GM21447 (cell line): ENCODE data around the gene TRIO.

ENCODE experiments used
- ATAC-seq: cut with Tn5 transposase; IDR thresholded peaks from one replicate; pipeline ENCODE4 v1.9.1; 2021; ENCODE audit not compliant: unreplicated experiment

TRIO gene

DNA sequence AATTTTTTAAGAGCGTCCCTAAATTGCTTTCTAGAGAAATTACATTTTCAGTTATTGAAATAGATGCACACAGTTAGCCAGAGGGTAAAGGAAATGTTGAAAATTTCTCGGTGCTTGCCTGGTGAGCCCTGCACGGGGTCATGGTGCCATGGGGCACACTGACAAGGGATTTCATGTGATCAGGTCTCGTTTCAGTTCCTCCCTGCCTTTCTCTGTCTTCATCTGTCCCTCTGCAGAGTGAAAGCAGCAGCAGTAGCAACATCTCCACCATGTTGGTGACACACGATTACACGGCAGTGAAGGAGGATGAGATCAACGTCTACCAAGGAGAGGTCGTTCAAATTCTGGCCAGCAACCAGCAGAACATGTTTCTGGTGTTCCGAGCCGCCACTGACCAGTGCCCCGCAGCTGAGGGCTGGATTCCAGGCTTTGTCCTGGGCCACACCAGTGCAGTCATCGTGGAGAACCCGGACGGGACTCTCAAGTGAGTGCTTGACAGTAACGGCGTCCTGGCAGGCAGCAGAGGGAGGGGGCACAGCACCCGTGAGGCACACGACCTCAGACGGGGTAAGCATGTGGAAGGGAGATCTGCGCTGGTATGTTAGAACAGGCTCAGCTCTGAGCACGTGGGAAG lies 349.3 kb downstream of the TRIO start:
- ATAC-seq = no peak

DNA sequence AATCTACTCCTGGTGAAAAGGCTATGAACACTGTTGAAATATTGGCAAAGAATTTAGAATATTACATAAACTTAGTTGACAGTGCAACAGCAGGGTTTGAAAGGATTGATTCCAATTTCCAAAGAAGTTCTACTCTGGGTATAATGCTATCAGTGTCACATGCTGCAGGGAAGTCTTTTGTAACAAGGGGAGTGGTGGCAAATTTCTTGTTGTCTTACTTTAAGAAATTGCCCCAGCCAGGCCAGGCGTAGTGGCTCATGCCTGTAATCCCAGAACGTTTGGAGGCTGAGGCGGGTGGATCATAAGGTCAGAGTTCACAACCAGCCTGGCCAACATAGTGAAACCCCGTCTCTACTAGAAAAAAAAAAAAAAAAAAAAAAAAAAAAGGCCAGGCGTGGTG lies 352.2 kb downstream of the TRIO start:
- no peak for ATAC-seq

DNA sequence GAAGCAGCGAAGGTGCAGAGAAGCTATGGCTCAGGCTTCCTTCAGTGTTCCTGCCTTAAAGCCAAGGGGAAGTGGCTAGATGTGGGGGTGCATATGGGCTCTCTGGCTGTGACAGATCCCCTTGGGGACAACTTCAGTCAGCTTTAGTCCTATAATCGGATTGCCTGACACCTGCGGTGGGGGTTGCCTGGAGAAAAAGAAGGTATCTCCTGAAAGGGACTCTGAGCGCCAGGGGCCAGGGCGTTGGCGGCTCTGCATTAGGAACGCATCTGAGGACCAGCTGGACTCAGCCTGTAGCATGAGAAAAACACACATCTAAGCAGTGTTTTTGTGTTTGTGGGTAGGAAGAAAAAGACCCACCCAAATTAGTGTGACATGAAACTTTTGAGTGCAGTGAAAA lies 354.2 kb downstream of the TRIO start:
- no peak for ATAC-seq

DNA sequence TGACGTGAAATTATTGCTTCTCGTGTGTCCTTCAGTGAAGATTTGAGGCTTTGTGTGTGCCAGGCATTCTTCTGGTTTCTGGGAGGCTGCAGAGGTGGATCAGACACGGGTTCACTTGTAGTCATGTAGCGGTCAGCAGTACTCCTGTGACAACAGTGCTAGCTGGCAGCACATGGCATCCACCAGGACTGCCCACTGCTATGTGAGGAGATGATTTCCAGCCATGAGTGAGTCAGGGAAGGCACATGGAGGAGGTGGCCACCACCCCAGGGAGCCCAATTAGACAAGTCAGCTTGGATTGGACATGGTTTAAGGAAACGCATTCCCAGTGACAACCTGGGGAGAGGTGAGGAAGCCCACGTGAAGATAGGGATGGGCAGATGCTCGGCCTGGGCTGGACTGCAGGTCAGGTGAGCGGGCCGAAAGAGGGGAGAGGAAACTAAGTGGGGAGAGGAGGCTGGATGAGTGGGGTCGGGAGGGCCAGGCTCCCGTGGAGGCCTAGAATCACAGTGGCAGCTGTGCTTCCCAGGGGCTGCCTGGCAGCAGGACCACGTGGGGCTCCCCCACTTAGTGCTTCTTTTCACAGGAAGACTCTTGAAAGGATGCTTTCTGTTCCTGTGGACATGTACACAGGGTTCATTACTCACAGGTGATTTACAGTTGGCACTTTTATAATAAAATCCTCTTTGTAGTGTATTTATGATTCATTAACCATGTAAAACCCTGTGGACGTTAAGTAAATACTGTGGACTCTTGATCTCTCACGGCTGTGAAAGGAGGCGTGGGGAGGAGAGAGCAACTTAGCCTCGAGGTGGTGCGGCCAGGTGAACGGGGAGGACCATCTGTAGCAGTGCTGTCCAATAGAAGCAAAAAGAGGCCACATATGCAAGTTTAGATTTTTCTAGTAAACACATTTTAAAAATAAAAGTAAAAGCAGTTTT lies 358.5 kb downstream of the TRIO start:
- ATAC-seq = no peak

DNA sequence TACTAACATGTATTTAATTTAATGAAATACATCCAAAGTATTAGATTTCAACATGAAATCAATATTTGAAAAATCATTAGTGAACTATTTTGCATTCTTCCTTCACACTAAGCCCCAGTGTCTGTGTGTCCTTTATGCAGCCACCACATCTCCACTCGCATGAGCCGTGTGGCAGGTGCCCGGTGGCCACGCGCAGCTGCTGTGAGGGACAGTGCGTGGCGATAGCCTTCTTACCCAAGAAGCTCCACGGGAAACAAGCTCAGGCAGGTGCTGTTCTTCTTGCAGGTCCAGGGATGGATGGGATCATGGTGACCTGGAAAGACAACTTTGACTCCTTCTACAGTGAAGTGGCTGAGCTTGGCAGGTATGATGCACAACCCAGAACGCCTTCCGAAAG lies 359.1 kb downstream of the TRIO start:
- no peak for ATAC-seq

DNA sequence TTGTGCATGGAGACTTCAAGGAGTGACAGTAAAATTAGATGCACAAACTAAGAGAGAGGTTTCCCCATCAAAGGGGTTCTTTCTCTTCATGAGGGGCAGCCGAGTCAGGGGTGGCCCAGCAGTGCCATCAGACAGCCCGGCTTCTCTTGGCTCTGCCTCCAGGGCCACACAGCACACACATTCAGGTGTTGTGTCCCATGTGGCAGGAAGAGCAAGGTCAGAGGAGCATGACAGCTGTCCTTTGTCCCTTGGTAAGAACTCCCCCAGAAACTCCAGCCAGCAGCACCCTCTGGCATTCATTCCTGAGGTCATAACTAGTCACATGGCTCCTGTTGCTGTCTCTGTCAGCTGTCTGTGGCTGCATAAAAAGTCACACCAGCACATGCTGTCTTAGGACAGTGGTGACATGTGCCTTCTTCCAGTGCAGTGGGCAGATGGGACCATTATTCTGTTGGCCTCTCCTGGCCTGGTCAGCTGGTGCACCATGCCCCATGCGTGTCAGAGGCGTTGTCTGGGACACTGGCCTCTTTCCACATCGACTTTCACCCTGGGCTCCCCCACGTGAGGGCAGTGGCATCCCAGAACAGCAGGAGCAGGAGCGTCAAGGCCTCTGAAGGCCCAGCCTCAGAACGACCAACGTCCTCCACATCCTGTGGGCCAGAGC lies 360.0 kb downstream of the TRIO start:
- no peak for ATAC-seq

DNA sequence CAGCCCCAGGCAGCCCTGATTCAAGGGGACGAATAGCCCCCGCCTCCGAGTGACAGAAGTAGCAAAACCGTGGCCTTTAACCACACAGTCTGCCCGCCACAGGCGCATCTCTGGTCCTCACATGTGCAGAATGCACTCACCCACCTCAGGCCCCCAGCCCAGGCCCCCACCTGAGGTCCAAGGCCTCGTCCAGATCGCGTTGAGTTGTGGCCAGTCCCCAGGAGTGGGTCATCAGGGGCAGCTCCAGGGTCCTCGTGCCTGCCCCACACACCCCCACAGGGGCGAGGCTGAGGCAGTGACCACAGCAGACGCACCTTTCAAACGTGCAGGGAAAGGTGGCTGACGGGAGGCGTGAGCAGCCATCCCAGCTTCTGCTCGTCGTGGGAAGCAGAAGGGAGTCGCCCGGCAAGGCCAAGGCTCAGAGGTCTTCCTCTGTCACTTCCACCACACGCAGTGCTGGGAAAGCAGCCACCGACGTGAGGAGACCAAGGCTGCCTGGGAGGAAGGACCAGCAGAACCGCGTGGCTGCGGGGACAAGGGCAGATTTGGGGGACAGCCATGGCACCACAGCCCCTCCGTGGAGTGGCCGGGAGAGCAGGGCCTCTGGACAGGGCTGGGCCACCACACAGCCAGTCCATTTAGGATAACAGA lies 360.7 kb downstream of the TRIO start:
- ATAC-seq = no peak

DNA sequence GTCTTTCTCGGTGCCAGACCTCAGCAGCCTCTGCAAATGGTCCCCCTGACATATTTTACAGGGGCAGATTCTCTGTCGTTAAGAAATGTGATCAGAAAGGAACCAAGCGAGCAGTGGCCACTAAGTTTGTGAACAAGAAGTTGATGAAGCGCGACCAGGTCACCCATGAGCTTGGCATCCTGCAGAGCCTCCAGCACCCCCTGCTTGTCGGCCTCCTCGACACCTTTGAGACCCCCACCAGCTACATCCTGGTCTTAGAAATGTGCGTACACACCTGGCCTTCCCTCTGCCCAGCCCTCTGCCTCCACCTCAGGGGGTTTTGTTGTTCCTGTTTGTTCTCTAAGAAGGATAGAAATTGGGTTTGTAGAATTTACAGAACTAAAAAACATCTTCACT lies 361.2 kb downstream of the TRIO start:
- no peak for ATAC-seq

DNA sequence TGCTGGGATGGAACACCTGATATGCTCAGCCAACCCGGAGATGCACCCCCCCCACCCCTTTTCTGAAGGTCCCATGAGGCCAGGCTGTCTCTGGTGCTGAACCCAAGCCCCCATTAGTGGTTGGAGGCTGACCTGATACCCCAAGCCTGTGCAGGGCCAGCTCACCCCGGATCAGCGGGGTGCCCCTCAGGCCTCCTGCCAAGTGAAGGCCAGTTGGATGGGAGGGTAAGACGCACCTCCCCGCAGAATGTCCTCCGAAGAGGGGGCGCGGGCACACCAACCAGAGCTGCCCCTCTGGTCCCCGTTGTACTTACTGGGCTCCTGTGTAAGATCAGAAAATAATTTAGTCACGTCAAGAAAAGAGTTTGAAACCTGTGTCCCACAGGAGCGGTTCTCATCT lies 361.7 kb downstream of the TRIO start:
- ATAC-seq = no peak

DNA sequence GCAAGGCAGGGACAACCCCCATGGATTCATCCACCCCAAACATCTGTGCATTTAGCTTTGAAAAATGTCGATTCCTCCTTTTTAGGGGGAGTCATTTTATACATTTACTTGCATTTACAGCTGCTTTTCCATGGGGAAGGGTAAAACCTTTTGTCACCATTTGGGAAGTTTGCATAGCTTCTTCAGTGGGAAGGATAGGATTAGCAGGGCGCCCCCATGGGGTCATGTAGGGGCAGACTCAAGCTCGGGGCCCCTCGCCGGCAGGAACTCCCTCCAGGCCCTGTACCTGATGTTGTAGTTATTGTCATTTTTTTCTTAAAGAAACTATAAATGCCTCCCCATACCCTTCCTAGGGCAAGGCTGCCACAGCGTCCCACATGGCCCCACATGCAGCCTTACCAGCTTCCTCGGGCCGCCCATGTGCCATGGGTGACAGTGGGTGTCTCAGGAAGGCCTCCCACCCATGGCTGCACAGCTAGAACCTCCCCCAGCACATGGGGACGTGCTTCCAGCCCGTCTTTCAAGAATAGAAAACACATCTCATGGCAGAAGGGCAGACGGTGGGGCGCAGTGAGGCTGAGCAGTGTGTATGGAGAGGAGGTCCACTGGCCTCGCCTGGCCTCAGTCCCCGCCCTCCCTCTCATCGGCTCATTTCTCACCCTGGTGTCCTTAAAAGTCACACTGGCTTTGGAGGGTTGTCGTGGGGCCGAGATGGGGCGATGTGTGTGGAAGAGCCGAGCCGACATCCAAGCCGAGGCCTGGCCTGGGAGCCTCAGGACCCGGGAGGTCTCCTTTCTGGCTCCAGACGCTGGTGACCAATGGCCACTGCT lies 362.4 kb downstream of the TRIO start:
- no peak for ATAC-seq

DNA sequence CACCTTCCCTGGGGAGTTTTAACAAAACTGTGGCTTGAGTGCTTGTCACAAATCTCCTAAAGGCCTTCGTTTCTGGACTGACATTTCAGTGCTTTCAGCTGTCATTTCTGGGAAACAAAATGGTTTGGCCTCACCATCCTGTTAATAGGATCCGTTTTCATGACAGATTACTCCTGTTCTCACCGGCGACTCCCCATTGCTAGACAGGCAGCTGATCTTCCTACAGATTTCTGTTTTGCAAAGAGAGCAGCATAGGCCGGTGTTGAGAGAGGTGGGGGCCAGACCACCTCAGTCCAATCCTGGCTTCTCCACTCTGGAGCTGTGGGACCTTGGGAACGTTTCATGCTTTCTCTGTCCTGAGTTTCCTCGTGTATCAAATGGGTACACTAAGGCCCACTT lies 363.0 kb downstream of the TRIO start:
- ATAC-seq = no peak

DNA sequence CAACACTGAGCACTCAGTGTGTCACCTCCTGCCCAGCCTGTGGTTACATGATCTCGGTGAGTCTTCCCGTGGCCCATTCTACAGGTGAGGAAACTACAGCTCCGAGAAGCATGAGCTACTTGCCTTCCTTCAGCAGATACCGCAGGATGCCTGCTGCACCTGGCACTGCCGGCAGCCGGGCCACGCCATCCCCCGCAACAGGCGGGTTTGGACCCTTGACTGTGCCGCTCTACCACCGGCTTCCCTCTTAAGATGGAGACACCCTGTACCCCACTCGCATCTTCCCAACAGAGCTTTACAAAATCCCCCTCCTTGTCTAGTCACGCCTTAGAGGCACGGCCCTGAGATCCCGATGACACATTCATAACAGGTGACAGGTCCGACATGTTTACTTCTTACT lies 363.5 kb downstream of the TRIO start:
- no peak for ATAC-seq

DNA sequence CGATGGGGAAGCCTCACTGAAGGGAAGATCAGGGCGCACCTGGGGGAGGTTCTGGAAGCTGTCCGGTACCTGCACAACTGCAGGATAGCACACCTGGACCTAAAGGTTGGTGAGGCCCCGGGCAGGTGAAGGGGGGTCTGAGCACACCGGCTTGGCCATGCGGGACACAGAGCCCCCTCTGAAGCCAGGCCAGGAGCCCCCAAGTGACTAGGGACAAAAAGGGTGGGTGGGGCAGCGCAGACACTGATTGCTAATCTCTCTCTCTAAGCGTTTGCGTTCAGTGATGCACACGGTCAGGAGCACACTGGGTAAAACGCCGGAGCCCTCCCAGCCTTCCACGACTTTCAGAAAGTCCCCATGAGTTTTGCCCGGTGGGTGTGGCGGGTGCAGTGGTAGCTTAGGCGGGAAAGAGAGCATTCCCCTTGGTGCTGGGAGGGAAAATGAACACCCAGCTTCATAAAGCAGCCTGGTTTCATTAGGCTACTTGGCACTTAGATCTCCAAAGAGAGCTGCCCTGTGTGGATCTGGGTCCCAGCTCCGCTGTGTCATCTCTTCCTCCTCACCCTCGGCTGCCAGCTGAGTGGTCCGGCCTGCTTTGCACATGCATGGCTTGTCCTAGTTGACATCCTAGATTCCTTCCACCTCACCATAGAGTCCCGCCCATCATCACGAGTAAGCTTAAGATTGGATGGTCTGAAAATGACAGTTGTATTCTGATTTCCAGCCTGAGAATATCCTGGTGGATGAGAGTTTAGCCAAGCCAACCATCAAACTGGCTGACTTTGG lies 364.2 kb downstream of the TRIO start:
- no peak for ATAC-seq

DNA sequence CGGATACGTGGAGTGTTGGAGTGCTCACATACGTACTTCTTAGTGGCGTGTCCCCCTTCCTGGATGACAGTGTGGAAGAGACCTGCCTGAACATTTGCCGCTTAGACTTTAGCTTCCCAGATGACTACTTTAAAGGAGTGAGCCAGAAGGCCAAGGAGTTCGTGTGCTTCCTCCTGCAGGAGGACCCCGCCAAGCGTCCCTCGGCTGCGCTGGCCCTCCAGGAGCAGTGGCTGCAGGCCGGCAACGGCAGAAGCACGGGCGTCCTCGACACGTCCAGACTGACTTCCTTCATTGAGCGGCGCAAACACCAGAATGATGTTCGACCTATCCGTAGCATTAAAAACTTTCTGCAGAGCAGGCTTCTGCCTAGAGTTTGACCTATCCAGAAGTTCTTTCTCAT lies 364.9 kb downstream of the TRIO start:
- ATAC-seq = no peak

DNA sequence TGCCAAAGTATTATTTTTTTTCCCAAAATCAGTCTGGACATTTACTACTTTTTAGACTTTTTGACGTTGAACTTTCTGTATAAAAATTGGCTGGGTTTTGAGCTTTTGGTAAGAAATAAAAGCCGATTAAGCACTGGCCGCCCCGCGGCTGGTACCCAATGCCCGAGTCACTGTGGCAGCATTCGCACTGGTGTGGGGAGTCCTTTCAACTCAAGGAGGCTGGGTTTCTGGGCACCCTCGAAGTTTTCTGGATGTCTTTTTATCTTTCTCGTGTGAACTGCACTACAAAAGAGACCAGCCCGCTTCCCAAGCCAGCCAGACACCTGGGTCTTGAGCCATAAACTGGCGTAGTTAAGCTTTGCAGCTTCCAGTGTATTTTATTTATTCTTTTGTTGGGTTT lies 366.4 kb downstream of the TRIO start:
- no peak for ATAC-seq

DNA sequence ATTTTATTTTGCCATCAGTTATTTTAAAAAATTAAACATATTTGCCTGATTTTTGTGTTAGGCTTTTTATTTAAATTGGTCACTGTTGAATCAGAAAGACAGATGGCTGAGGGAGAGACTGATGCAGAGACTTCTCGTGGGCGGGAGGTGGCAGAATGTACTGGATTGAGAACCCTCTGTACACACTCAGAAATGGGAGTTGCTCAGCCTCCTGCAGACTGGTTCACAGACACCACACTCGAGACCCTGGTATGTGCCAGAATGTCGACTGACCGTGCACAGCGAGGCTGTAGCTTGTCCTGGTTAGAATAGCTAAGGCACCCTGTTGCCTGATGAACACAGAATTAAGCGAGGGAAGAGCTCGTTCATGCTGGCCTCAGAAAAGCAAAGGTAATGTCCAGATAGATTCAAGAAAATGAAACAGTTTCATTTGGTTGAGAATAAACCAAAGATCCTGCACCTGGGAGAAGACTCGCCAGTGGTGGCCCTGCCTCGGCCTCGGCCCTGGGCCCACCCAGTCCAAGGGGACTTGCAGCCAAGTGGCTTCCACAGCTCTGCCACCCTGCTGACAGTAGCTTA lies 367.1 kb downstream of the TRIO start:
- no peak for ATAC-seq

DNA sequence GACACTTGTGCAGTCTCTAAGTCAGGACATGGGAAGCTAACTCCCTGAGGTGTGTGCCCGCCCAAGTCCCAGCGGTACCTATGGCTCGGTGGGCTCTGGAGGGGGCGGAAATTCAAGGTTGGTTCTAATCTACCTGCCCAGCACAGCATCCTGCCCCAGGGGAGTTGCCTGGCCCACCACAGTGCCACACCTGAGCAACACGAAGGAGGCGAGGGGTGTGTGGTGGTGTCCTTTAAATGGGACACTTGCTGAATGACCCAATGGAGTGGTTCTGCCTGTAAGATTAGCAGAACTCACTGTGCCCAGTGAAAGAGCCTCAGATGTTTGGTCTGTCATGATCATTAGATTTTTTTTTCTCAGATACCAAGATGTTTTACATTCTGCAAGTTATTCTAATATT lies 367.7 kb downstream of the TRIO start:
- ATAC-seq = no peak

DNA sequence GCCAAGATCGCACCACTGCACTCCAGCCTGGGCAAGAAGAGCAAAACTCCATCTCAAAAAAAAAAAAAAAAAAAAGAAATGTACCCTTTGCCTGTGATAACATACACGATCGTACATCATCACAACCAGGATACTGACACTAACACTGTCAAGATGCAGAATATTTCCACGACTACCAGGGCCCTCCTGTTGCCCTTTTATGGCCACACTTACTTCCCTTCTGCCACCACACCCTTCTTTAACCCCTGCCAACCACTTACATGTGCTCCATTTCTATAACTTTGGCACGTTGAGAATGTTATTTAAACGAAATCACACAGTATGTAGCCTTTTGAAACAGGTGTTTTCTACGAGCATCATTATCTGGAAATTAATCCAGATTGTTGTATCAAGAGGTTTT lies 369.4 kb downstream of the TRIO start:
- no peak for ATAC-seq

DNA sequence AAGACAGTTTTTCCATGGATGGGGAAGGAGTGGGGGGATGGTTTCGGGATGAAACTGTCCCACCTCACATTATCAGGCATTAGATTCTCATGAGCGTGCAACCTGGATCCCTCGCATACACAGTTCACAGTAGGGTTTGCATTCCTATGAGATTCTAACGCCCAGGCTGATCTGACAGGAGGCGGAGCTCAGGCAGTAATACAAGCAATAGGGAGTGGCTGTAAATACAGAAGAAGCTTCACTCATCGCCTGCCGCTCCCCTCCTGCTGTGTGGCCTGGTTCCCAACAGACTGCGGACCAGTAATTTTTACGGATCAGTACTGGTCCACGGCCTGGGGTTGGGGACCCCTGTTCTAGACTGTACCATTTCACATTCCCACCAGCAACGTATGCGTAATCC lies 370.1 kb downstream of the TRIO start:
- no peak for ATAC-seq

DNA sequence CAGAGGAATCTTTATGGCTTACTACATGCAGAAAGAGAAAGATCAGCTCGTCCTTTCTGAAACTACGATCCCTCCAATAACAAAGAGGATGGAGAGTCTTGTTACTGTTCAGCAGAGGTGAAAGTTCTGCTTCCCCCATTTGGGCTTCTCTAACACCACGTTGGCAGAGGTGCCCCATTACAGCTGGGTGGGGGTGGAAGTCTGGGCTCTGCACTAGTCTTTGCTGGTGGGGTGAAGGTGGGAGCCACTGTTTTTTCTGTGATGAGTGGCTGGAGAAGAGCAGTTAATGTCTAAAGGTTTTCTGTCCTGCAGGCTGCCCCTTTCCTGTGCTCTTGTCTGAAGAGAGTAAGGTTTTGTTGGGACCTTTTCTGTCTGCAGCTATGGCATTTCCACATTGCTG lies 373.8 kb downstream of the TRIO start:
- no peak for ATAC-seq
